HepG2 (cell line): Measurements from ENCODE around the gene TCF12. TPM values are rescaled to one million over a fixed set of nuclear protein-coding genes. Genes with fewer than 3 reads are reported as not detected.

Experiments used
- ATAC-seq: fragments of 200-7000 bp; cut with Tn5 transposase; 3 replicates; pipeline ENCODE4 v1.9.1; 2020; ENCODE audit warnings: mild to moderate bottlenecking, moderate library complexity
- BruUV-seq: library from RNA; stranded (reverse); fragments of 400-500 nt; replicated peaks from 2 replicates; lab custom pipeline; 2021; lab: Mats Ljungman, UMichigan
- CTCF ChIA-PET: fragments of 300-600 bp; formaldehyde crosslinking; extraction: SDS; loops from one replicate; lab custom pipeline; 2021; ENCODE audit warnings: low total read pairs, inconsistent platforms, low intra/inter-chr PET ratio; lab: Yijun Ruan, JAX
- POLR2A ChIA-PET: fragments of 350-600 bp; sonication (Branson Sonifier 250); formaldehyde crosslinking; loops from one replicate; lab custom pipeline; 2020; ENCODE audit warnings: antibody characterized with exemption, inconsistent platforms; lab: Yijun Ruan, JAX
- DNase-seq: peaks from one replicate; pipeline ENCODE4 v3.0.0-alpha.2; 2015; ENCODE audit warnings: low spot score
- FAIRE-seq: peaks from 3 replicates; lab custom pipeline; 2011; peaks lifted over from hg19 to GRCh38; lab: Jason Lieb, UNC
- H2AFZ ChIP-seq: one replicate; pipeline ENCODE4 v1.6.1; 2011; ENCODE audit warnings: low read length, inconsistent platforms
- H3K27ac ChIP-seq: fragments of 300-600 bp; 3 replicates; pipeline ENCODE4 v1.8.0; 2011; ENCODE audit warnings: mixed run types, mild to moderate bottlenecking, mixed read lengths, low read length, inconsistent platforms; ENCODE audit not compliant: insufficient read depth; ENCODE audit errors: extremely low read length
- H3K27me3 ChIP-seq, 2 experiments: fragments of 200-600 bp in 1 of 2; 2 replicates in 1 of 2; 3 replicates in 1 of 2; pipeline versions ENCODE4 v1.6.0 to v1.8.0; 2011; ENCODE audit warnings: low read length in 2 of 2, mild to moderate bottlenecking in 2 of 2, moderate library complexity in 2 of 2, inconsistent platforms in 1 of 2; ENCODE audit not compliant: insufficient read depth in 2 of 2, control insufficient read depth in 1 of 2
- H3K36me3 ChIP-seq, 2 experiments: fragments of 200-600 bp in 1 of 2; replicated peaks in 1 of 2; 2 replicates in 1 of 2; 3 replicates in 1 of 2; pipeline versions ENCODE4 v1.5.1 to v1.8.0; 2011; ENCODE audit warnings: low read length in 2 of 2, inconsistent platforms in 1 of 2; ENCODE audit not compliant: insufficient read depth in 2 of 2, control insufficient read depth in 1 of 2
- H3K4me1 ChIP-seq: 2 replicates; pipeline ENCODE4 v1.5.1; 2012; ENCODE audit warnings: low read length, inconsistent platforms; ENCODE audit not compliant: insufficient read depth
- H3K4me2 ChIP-seq: 2 replicates; pipeline ENCODE4 v1.6.0; 2011; ENCODE audit warnings: low read depth, low read length, inconsistent platforms
- H3K4me3 ChIP-seq, 3 experiments: fragments of 200-600 bp in 1 of 3; sonication (generic), shearing (Covaris generic) in 1 of 3; replicated peaks in 1 of 3; 2 replicates each; pipeline ENCODE4 v1.5.1; 2011 to 2016; ENCODE audit warnings: low read length in 3 of 3, inconsistent platforms in 2 of 3, low read depth in 2 of 3, mild to moderate bottlenecking in 2 of 3, control low read depth in 1 of 3, mixed read lengths in 1 of 3; ENCODE audit not compliant: insufficient read depth in 1 of 3
- H3K79me2 ChIP-seq: one replicate; pipeline ENCODE4 v1.6.1; 2011; ENCODE audit warnings: low read length, inconsistent platforms; ENCODE audit not compliant: insufficient read depth
- H3K9ac ChIP-seq: 2 replicates; pipeline ENCODE4 v1.6.0; 2011; ENCODE audit warnings: mild to moderate bottlenecking, low read depth, low read length, inconsistent platforms; ENCODE audit not compliant: insufficient read depth
- H3K9me3 ChIP-seq: 2 replicates; pipeline ENCODE4 v1.5.1; 2012; ENCODE audit warnings: mild to moderate bottlenecking, low read length
- H4K20me1 ChIP-seq: 2 replicates; pipeline ENCODE4 v1.6.0; 2011; ENCODE audit warnings: inconsistent platforms, mild to moderate bottlenecking, low read length, moderate library complexity; ENCODE audit not compliant: insufficient read depth
- CREB1 ChIP-seq, 2 experiments: fragments of 450-650 bp in 1 of 2; IDR thresholded peaks; 2 replicates each; pipeline ENCODE4 v1.6.1; 2016 to 2017; ENCODE audit warnings: control low read depth in 1 of 2, mild to moderate bottlenecking in 1 of 2, missing compliant biosample characterization in 1 of 2, missing genetic modification characterization in 1 of 2
- NR2F6 ChIP-seq, 2 experiments: IDR thresholded peaks; 2 replicates each; pipeline ENCODE4 v1.6.1; 2016; ENCODE audit warnings: antibody characterized with exemption in 1 of 2, mild to moderate bottlenecking in 1 of 2
- PBX3 ChIP-seq: sonication (generic); formaldehyde crosslinking; IDR thresholded peaks from 2 replicates; pipeline ENCODE4 v1.8.1; 2023; ENCODE audit warnings: missing genetic modification reagents, inconsistent platforms, borderline replicate concordance
- ZNF329 ChIP-seq: sonication (generic); formaldehyde crosslinking; IDR thresholded peaks from 2 replicates; pipeline ENCODE4 v1.9.0; 2021; ENCODE audit warnings: low read depth, mild to moderate bottlenecking, missing genetic modification reagents
- WGBS: methylation state at CpG from one replicate; pipeline ENCODE4 v1.1.6; 2017; ENCODE audit warnings: low lambda C conversion rate; 5-methylcytosine and 5-hydroxymethylcytosine counted together
- in situ Hi-C: cut with HindIII; loops from 2 replicates; pipeline ENCODE4 v1.10.0; 2017; ENCODE audit warnings: low pct_unique_long_range_greater_than_20kb; ENCODE audit not compliant: extremely low pct_ligation_motif_present
- intact Hi-C: fragments of 100-400 bp; cut with micrococcal nuclease; formaldehyde crosslinking; loops from one replicate; pipeline ENCODE4 v1.10.0; 2022; ENCODE audit not compliant: unreplicated experiment
- polyA plus RNA-seq, 8 experiments: library from polyadenylated mRNA; depleted of rRNA in 3 of 8; stranded (reverse) in 7 of 8; unstranded in 1 of 8; fragments of >200 nt; fragmentation: Illumina TruSeq in 4 of 8; extraction: Trizol in 4 of 8; gene quantifications; 2 replicates each; pipeline versions ENCODE4 v1.2.1 to v1.2.3, GENCODE V29; 2011 to 2016; ENCODE audit warnings: low read depth in 4 of 8, missing spikeins in 1 of 8, mixed read lengths in 1 of 8; ENCODE audit not compliant: insufficient read depth in 1 of 8
- total RNA-seq, 5 experiments: library from RNA; depleted of rRNA; stranded (reverse); fragments of >200 nt; fragmentation: Illumina TruSeq; extraction: Trizol; gene quantifications; 2 replicates each; pipeline ENCODE4 v1.2.3, GENCODE V29; 2016; ENCODE audit warnings: low read depth in 1 of 5

TCF12 gene
- total and polyA plus RNA-seq, 2 of the 13 experiments (the other 11 are each of a cell fraction or from before 2014, with no cell fraction given): 48.6 to 51.1 TPM

GRCh38 chr15:57198654-57199291 lies 280.3 kb downstream of the TCF12 start (continued):
- TF ChIP-seq CREB1 (IDR thresholded peaks at IDR 0.05) (no peak), CREB1 (CRISPR knock-in tag; IDR thresholded peaks at IDR 0.05) (no peak), NR2F6 (IDR thresholded peaks at IDR 0.05) (no peak), NR2F6 (CRISPR knock-in tag; IDR thresholded peaks at IDR 0.05) (no peak)

GRCh38 chr15:57201578-57201977 lies 283.1 kb downstream of the TCF12 start:
- peaks cover 13% of the 10 kb centered on the region for H3K4me1 ChIP-seq
- H3K4me3 ChIP-seq: no peak overlapping the region
- POLR2A ChIA-PET: no interaction called here
- no peak for ATAC-seq
- no peak overlapping the region for H3K9ac ChIP-seq
- H3K79me2 ChIP-seq: no peaks in the 10 kb centered on the region
- peaks cover 5 to 8% of the 10 kb centered on the region in 2 experiments; a peak in 4 of 5 replicates for H3K36me3 ChIP-seq
- no peaks in the 10 kb centered on the region for H3K9me3 ChIP-seq
- TF ChIP-seq PBX3: no peak
- TF ChIP-seq ZNF329 (CRISPR knock-in tag): no peak
- FAIRE-seq: no peak
- H3K4me2 ChIP-seq: no peak overlapping the region
- WGBS: 72% methylated on average over 2 of the region's 2 CpGs
- H3K27me3 ChIP-seq: no peaks in the 10 kb centered on the region
- BruUV-seq: no TSS peak
- intact Hi-C loops (loop anchor here (1.0 kb wide), 1 partner anchor 380 kb away; no protein-coding TSS in a partner anchor), in situ Hi-C loops (no loop called here)
- no peak for DNase-seq
- H4K20me1 ChIP-seq: 0 out of 2 replicates have a peak, but pooled peaks cover 3% of the 10 kb centered on the region
- CTCF ChIA-PET: no interaction called here
- no peak overlapping the region for H2AFZ ChIP-seq
- H3K27ac ChIP-seq: no peak overlapping the region
